ENCODE data around the gene PSMD5.
A peak's percentile ranks its signal among the peaks of the same experiment; 100 is the strongest.
"Not testable (repeated sequence)": the region's sequence is repeated elsewhere in the genome, so short reads cannot be mapped to it uniquely, and the experiment has no call there.

The PSMD5 gene

DNA sequence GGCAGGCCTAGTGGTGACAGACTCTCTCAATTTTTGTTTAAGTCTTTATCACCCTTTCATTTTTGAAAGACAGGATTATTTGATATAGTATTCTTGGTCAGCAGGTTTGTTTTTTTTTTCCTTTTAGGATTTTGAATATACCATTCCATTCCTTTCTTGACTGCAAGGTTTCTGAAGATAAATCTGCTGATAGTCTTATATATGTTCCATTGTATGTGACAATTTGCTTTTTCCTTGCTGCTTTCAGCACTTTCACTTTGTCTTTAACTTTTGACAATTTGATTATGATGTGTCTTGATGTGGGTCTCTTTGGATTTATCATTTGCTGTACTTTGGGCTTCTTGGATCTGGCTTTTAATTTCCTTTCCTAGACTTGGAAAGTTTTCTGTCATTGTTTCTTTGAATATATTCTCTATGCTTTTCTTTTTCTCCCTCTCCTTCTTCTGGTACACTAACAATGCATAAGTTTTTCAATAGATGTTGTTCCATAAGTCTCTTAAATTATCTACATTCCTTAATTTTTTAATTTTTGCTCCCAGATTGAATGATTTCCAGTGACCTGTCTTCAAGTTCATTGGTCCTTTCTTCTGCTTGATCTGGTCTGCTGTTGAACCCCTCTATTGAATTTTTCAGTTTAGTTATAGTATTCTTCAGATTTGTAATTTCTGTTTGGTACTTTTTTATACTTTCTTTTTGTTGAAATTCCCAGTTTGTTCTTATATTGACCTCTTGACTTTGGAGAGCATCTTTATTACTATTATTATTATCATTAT is 34.9 kb downstream of the PSMD5 start:
- no peak for DNase-seq (ENCODE audit: low spot score)

DNA sequence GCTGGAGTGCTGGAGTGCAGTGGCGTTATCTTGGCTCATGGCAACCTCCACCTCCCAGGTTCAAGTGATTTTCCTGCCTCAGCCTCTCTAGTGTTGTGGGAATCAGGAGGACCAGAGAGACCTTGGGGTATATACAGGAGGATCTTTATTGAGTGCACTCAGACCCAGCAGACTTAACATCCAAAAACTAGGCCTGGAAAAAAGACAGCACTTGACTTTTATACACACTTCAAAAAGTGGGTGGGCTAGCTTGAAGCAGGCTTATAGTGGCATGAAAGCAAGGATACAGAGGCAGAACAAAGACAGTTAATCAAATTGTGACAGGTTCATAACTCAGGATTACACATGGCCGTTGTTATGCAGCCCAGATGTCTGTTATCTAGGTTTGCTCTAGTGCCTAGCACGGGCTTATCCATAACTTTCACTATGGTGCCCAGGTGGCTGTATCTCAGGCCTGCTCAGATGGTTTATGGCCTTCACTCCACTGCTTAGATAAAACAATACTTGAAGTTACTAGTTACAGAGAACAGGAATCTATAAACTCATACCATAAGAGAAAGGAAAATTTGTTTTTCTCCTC is 37.8 kb downstream of the PSMD5 start:
- not testable (repeated sequence) for DNase-seq (ENCODE audit: low spot score)

DNA sequence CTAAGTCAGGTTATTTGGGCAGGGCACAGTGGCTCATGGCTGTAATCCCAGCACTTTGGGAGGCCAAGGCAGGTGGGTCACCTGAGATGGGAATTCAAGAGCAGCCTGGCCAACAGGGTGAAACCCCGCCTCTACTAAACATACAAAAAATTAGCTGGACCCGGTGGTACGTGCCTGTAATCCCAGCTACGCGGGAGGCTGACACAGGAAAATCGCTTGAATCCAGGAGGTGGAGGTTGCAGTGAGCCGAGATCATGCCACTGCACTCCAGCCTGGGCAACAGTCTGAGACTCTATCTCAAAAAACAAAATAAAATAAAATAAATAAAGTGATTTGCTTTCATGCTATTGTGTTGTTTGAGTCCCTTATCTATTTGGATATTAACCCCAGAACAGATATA is 41.3 kb downstream of the PSMD5 start:
- DNase-seq (ENCODE audit: low spot score): no peak

DNA sequence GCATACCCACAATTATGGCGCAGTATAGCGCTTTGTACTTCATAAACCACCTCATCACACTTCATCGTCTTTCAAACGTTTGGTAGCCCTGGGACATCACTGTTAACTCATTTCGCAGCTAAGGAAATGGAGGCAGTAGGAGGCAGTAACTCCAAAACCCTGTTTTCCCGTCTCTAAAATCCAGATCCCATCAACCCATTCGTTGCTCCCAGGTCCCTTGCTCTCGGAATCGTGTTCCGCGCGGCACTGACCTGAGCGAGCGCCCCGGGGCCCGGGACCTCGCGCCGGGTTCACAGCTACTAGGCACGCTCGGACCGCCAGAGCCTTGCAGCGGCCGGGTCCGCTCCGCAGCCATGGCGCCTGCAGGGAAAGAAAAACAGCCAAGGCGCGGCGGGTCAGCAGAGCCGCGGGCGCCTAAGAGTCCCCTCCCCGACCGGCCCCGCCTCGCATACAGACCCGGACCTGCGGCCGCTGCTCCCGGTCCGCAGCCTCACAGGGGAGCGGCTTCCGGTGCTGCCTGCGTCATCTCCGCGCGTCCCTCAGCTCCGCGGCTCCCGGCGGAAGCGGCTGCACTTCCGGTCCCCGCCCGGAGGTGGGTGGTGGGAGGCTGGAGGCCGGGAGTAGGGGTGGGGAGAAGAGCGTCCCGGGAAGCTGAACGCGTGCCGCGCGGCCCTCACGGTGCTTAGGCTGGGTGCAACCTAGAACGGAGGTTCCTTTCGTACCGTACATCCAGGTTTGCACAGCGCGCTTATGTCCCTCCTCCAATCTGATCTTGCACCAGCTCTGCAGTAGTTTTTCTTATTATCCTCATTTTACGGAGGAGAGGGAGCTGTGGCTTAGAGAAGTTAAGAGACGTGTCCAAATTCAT is 49.6 kb downstream of the PSMD5 start, which contains the start of gene FBXW2:
Gene FBXW2 (minus strand): TSS at position 519 of the 868 bp plus-strand sequence. CDS start 5,158 bp downstream, outside the sequence.
- peak; percentile 98 for DNase-seq (ENCODE audit: low spot score)

DNA sequence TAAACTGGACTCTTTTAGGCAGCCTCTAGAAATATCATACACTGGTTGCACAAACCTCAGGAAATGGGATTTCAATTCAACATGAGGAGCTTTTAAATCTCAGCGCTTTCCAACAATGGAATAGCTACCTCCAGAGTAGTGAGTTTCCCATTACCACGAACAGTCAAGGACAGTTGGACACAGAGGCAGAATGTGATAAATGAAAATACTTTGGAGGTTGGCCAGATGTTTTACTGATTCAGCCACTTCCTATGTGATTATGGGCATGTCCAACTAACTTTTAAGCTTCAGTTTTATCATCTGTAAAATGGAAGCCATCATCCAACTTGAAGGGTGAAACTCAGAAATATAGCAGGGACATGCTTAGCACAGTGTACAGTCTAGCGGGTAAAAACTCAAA is 51.6 kb downstream of the PSMD5 start:
- no peak for DNase-seq (ENCODE audit: low spot score)

DNA sequence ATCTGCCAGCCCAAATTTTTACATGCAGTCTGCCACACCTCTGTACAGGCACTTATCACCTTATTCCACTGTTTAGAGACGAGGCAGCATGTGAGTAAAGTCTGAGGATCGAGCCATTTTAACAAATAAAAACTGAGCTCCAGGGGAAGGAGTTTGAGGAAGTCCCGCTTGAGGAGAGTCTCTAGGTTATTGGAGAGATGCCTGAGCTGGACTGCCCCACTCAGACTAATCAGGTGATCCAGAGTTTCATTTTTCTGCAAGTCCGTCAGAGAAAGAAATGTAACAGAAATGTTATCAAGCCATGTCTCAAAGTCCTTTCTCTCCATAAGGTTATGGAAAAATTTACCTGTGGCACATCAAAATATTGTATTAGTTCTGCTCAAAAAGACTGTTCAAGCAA is 54.8 kb downstream of the PSMD5 start:
- no peak for DNase-seq (ENCODE audit: low spot score)

DNA sequence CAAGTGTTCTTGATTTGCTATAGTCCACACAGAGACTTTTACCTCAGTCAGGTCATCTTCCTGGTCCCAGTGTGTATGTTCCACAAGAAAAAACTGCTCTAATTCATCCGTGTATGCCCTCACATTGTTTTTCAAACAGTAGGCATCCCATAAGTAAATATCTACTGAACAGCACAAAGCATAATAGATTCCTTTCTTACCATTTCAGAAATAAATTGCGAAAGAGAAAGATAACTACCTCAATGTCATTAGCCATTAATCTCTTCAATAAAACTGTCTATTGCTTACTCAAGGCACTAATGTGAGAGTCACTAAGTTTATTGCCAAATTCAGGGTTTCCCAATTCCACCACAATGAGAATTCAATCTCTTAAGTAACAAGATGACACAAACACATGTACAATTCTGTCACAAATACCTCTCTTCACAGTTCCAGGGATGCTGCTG is 59.1 kb downstream of the PSMD5 start:
- DNase-seq (ENCODE audit: low spot score): no peak

DNA sequence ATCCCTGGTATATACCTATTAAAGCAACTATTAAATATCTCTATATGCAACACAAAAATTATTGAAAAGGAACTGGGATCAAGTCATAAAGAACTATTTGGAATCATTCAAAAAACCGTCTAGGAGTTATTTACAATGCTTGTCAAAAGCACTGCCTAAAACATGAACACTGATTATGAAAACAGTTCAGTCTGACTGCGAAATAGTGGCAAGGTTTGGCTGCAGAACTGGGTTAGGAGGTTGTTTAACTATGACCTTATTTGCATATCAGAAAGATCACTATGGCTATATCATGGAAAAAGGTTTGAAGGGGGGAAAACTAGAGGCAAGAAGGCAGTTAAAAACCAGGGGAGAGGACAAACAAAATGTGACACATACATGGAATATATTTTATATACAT is 61.5 kb downstream of the PSMD5 start:
- DNase-seq (ENCODE audit: low spot score): no peak

DNA sequence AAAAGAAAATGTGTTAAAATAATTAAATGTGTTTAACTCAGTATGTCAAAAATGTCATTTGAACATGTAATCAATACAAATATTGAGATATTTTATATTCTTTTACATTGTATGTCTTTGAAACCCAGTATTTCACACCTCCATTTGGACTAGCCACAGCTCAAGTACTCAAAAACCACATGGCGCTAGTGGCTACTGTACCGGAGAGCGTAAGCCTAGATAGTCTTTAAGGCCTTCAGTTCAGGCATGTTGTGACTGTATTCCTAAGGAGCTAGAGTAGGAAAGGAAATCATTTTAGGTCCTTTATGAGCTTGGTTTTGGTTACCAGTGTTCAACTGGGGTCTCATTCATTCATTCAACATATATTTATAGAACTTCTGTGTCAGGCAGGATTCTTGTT is 62.4 kb downstream of the PSMD5 start:
- DNase-seq (ENCODE audit: low spot score): no peak

DNA sequence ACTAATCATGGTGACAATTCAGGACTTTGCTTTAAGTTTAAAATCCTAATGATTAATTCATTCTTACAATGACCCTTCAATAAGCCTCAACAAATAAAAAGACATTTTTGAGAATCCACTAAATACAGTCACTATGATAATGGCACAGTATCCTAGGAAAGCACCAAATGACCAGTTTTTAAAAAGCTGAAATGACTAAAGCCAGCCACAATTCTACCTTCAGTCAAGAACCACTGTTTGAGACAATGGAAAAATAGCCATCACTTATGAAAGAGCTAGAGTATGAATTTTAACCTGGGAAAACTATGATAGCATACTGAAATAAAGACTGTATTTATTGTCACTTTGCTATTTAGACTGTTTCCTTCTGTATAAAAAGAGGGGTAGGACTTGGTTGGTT is 63.5 kb downstream of the PSMD5 start:
- DNase-seq (ENCODE audit: low spot score): no peak

DNA sequence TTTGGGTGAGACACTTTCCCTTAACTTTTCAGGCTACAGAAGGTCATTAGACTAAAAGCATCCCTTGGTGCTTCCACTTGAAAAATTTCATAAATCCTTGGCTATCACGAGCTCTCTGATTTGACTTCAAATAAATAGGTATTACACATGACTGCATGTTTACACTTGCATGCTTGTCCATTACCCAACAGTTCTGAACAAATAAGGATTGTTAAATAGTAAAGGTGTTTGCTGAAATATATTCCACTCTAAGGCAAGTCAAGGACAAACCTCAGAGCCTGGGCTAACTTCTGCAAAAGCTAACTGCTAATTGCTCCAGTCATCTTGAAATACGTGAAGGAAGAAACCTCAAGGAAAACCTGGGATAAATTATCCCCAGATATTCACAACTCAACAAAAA is 64.0 kb downstream of the PSMD5 start:
- DNase-seq (ENCODE audit: low spot score): no peak

DNA sequence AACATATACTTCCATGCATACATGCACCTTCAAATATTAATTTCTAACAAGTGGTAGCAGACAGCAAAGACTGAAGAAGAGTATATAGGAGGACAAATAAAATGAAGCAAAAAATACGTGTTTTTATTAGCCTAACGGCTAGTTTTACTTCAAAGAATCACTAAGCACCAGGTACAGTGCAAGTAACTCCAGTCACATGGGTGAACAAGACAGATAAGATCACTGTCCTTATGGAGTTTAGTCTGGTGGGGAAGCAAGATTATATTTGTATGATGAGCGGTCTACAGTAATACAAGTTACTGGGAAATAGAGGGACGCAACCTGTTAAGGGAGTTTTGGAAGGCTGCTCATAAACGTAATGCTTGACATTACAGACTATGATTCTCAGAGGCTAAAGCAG is 65.5 kb downstream of the PSMD5 start:
- DNase-seq (ENCODE audit: low spot score): no peak

DNA sequence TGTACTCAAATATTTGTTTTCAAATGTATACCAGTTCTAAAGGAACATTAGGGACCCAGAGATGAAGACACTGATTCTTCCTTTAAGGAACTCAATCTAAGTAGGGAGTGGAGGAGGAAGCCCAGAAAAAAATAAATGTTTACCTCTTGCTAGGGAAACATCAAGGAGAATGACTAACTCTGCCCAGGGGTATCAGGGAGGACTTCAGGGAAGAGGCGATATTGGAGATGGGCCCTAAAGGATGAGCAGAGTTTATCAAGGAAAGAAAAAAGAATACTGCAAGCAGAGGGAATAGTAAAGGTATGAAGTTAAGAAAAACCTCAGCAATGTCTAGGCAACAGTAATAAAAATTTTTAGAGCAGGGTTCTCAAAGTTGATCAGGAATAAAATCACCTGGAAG is 65.9 kb downstream of the PSMD5 start:
- no peak for DNase-seq (ENCODE audit: low spot score)

DNA sequence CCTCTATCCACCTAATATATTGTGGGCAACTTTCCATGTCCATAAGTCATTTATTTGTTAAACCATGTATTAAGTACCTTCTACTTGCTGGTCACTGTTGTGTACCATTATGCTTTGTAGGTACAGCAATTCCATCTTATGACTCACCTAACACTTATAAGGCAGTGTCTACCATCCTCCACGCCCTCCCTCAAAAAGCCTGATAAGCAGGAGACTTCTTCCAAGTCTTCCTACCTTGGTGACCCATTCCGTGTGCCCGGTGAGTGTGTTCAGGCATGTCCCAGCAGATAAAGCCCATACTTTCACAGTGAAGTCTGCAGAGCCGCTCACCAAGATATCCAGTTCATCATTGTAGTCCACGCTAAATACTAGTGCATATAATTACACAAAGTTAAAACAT is 66.9 kb downstream of the PSMD5 start:
- no peak for DNase-seq (ENCODE audit: low spot score)

DNA sequence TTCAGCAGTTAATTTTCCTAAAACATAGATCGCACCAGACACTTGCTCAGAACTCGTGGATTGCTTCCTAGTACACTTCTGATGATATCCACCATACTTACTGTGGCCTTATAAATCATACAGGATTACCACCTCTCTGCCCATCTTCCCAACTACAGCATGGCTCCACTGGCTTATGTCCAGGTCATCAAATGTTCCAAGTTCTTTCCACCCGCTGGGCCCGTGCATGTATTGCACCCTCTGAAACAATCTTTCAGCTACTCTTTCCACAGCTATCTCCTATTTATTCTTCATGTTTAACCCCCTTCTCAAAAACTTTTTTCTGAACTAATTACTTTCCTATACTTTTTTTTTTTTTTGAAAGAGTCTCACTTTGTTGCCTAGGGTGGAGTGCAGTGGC is 68.0 kb downstream of the PSMD5 start:
- peak; percentile 18 for DNase-seq (ENCODE audit: low spot score)

DNA sequence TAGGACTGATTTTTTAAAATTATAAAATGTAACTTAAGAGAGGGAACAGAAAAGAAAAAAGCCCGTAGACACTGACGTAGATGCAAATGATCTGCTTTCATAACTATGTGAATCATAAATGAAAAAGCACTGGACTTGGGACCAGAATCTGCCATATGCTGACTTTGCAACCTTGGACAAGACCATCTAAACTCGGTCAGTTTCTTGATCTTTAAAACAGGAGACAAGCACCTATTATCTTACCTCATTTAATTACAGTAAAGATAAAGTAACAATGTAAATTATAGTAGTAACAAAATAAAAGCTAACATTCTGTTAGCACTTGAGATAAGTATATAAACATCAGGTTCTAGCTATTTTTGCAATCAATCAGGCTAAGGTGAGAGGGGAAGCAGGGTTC is 69.5 kb downstream of the PSMD5 start:
- DNase-seq (ENCODE audit: low spot score): no peak

DNA sequence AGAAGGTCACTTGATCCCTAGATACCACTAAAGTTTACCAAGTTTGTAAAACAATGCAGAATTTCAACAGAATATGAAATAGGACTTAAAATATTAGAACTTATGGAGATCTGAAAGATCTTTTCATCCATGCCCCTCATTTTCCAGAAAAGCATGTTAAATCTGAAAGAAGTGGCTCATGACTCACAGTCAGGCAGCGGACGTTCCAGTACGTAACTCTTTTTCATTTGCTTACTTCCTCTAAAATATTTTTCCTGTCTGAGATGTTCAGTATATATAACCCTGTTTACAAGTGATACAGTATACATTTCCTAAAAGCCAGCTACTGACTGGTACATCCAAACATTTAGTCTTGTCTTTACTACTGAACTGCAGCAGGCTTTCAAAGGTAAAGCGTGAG is 71.8 kb downstream of the PSMD5 start:
- no peak for DNase-seq (ENCODE audit: low spot score)

DNA sequence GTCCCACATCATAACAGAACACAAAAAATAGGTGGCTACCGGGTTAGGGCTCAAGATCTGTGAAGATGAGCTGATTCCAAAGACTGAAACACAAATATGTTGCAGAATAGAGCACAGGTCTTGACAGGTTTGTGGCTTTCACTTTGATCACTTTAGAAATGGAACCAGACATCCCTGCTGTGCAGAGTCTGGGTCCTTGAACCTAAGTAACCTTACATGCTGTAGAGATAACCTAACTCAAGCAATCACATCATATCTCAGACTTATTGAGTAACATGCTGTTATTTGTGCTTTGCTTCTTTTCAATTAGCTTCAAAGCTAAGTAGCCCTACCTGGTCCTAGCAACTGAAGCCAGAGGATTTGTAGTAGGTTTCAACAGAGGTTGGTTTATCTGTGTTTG is 73.8 kb downstream of the PSMD5 start:
- DNase-seq (ENCODE audit: low spot score): no peak

DNA sequence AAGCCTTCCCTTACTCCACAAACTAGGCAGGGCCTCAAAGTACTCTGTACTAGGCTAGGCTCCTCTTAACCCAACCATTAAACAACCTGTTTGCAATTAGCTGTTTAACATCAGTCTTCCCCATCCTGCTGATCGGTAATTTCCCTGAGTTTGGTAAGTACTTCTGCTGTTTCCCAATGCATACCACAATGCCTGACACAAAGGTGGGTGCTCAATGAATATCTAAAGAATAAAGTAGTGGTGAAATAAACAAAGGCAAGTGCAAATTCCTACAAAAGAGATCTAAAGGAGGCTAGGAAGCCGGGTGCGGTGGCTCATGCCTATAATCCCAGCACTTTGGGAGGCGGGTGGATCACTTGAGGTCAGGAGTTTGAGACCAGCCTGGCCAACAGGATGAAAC is 74.5 kb downstream of the PSMD5 start:
- DNase-seq (ENCODE audit: low spot score): no peak

DNA sequence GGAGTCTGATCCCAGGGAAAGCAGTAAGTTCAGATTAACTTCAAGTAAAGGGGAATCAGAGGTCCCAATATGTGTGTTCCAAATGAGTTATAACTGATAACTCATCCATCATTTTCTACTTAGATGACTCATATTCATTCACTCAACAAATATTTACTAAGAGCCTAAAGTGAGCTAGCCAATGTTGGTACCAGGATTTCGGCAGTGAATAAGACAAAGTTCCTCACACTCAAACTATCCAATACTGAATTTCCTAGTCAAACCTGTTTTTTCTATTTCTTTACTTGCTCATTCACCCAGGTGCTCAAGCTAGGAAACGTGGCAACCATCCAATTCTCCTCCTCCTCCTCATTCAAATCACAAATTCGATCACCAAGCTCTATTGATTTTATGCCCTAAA is 75.3 kb downstream of the PSMD5 start:
- DNase-seq (ENCODE audit: low spot score): no peak
